Muscle layer of colon (tissue), 2 donors: ENCODE results near the gene AHCTF1.
A peak's percentile ranks its signal among the peaks of the same experiment; 100 is the strongest.

Source experiments
- H3K27ac ChIP-seq: one replicate; pipeline ENCODE4 v1.7.0; 2013; ENCODE audit warnings: low read depth, mild to moderate bottlenecking, low read length, moderate library complexity
- H3K27me3 ChIP-seq, 2 donors: one replicate each; pipeline ENCODE4 v1.7.0; 2013; ENCODE audit warnings: low read length in 2 of 2, mild to moderate bottlenecking in 2 of 2; ENCODE audit not compliant: insufficient read depth in 2 of 2, control insufficient read depth in 1 of 2
- H3K36me3 ChIP-seq: one replicate; pipeline ENCODE4 v1.7.0; 2013; ENCODE audit warnings: mild to moderate bottlenecking, low read length; ENCODE audit not compliant: insufficient read depth
- H3K4me1 ChIP-seq: one replicate; pipeline ENCODE4 v1.7.0; 2013; ENCODE audit warnings: mild to moderate bottlenecking, low read length; ENCODE audit not compliant: insufficient read depth
- H3K4me3 ChIP-seq, 2 donors: one replicate each; pipeline ENCODE4 v1.7.0; 2013; ENCODE audit warnings: low read length in 2 of 2, low read depth in 1 of 2, mild to moderate bottlenecking in 1 of 2, moderate library complexity in 1 of 2
- H3K9ac ChIP-seq: one replicate; pipeline ENCODE4 v1.7.0; 2013; ENCODE audit warnings: low read length
- H3K9me3 ChIP-seq: one replicate; pipeline ENCODE4 v1.7.0; 2013; ENCODE audit warnings: mild to moderate bottlenecking, low read length
- donor health status: abdominal sarcoma.
- donor health status: Adenocarcinoma of cecum.

The AHCTF1 gene

GRCh38 chr1:246949956-246950355, 18.2 kb upstream of the AHCTF1 start:
- Histone ChIP-seq H3K27ac (no peak overlapping the region), H3K4me1 (peaks cover 10% of the 10 kb centered on the region), H3K27me3 (no peaks in the 10 kb centered on the region), H3K9me3 (no peaks in the 10 kb centered on the region), H3K4me3 (no peak overlapping the region), H3K9ac (no peak overlapping the region), H3K36me3 (no peaks in the 10 kb centered on the region)

DNA sequence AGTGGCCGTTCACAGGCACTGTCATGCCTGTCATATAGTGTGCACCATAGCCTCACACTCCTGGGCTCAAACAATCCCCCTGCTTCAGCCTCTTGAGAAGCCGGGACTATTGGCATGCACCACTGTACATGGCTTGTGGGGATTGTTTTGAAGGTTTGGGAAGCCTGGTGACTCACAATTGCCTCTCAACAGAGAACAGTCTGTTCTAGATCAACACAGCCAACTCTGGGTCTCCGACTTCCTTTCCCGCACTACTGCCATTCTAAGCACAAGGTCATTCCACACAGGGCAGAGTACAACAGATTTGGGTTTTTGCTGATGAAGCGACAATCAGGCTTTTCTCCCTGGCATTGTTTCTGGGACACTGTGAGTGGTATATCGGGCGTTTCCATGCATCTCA, 15.5 kb upstream of the AHCTF1 start:
- Histone ChIP-seq H3K9ac (no peak overlapping the region), H3K27me3 (no peaks in the 10 kb centered on the region), H3K36me3 (no peaks in the 10 kb centered on the region), H3K27ac (no peak overlapping the region), H3K4me3 (no peak overlapping the region), H3K4me1 (peaks cover 10% of the 10 kb centered on the region), H3K9me3 (no peaks in the 10 kb centered on the region)

DNA sequence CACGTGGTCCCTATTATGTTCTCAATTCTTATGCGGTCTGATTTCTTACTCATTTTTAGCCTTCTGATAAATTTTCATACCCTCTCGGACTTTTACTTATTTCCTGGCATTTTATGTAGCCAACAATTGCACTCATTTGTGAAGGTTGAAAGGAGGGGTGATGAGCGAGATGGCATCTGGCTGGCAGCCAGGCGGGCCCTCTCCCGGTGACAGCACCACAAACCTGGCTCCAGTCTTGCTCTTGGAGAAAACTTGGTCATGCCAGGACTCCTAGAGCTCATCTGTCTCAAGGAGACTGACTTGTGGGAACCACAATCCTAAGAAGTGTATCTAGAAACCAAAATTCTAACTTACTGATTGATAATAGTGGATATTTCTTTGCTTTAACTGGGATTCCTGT, 14.6 kb upstream of the AHCTF1 start:
- no peaks in the 10 kb centered on the region for H3K9me3 ChIP-seq
- H3K9ac ChIP-seq, result no peak overlapping the region
- peaks cover 10% of the 10 kb centered on the region for H3K4me1 ChIP-seq
- no peak overlapping the region for H3K4me3 ChIP-seq
- no peaks in the 10 kb centered on the region for H3K36me3 ChIP-seq
- no peak overlapping the region for H3K27ac ChIP-seq
- H3K27me3 ChIP-seq, result no peaks in the 10 kb centered on the region

DNA sequence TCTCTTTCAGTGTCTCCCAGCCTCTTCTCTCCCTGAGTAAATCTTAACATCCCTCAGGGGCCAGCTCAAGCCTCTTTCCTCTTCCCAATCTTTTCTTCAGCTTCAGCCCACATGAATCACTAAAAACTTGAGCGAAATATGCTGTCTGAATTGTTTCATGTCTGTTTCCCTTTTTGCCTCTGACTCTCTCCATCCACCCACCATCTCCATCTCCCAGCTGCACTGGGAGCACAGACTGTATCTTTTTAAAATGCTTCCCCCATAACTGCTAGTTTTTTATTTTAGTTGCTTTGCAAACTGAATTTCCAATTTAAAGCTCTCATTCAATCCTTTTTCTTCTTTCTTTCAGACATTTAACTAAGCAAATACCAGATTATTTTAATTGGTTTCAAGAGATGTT, 3.0 kb upstream of the AHCTF1 start:
- Histone ChIP-seq H3K36me3 (no peaks in the 10 kb centered on the region), H3K9me3 (no peaks in the 10 kb centered on the region), H3K27me3 (no peaks in the 10 kb centered on the region), H3K4me1 (peaks cover 12% of the 10 kb centered on the region), H3K27ac (no peak overlapping the region), H3K4me3 (no peak overlapping the region), H3K9ac (no peak overlapping the region)

- H3K4me3 ChIP-seq, result no peak overlapping the region
- H3K9ac ChIP-seq, result no peak overlapping the region
- H3K36me3 ChIP-seq, result no peaks in the 10 kb centered on the region
- H3K27ac ChIP-seq, result no peak overlapping the region
- peaks cover 17% of the 10 kb centered on the region for H3K4me1 ChIP-seq
- no peaks in the 10 kb centered on the region for H3K9me3 ChIP-seq
- H3K27me3 ChIP-seq, result no peaks in the 10 kb centered on the region
Observed at GRCh38 chr1:246933893-246934292, 2.1 kb upstream of the AHCTF1 start.

- Histone ChIP-seq H3K27me3 (no peaks in the 10 kb centered on the region), H3K36me3 (no peaks in the 10 kb centered on the region), H3K9me3 (no peaks in the 10 kb centered on the region), H3K4me1 (peaks cover 22% of the 10 kb centered on the region), H3K9ac (peak overlapping the region; percentile 57), H3K4me3 (peak overlapping the region; percentile 61 to 68), H3K27ac (peak overlapping the region; percentile 94)
Observed at GRCh38 chr1:246932366-246932700, 585 bp upstream of the AHCTF1 start.

- no peaks in the 10 kb centered on the region for H3K9me3 ChIP-seq
- no peaks in the 10 kb centered on the region for H3K27me3 ChIP-seq
- peaks cover 22% of the 10 kb centered on the region for H3K4me1 ChIP-seq
- H3K36me3 ChIP-seq, result no peaks in the 10 kb centered on the region
- H3K9ac ChIP-seq, result peak overlapping the region; percentile 89
- H3K4me3 ChIP-seq, result peak overlapping the region; percentile 83 to 88
- peak overlapping the region; percentile 94 for H3K27ac ChIP-seq
Observed at GRCh38 chr1:246930830-246931548, 759 bp downstream of the AHCTF1 start.

- Histone ChIP-seq H3K27me3 (no peaks in the 10 kb centered on the region), H3K27ac (no peak overlapping the region), H3K36me3 (no peaks in the 10 kb centered on the region), H3K9me3 (no peaks in the 10 kb centered on the region), H3K4me3 (no peak overlapping the region), H3K9ac (no peak overlapping the region), H3K4me1 (peaks cover 34% of the 10 kb centered on the region)
Observed at GRCh38 chr1:246925997-246926626, 5.6 kb downstream of the AHCTF1 start.

DNA sequence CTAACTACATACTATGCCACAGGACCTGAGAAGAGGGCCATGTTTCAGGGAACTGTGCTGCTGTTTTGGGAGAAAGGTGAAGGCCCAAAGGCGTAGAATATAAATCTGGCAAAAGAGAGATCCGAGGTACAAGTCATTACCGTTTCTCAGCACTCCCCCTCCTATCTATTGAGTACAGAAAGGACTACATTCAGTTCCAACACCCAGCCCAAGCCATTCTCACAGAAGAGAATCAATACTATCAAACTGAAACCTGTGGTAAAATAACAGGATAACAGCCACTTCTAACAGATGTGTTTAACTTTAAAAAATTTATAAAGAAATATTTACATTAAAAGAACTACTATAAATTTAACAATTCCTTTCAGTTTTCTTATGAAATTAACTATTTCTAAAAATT, 7.8 kb downstream of the AHCTF1 start:
- H3K9ac ChIP-seq, result no peak overlapping the region
- H3K27me3 ChIP-seq, result no peaks in the 10 kb centered on the region
- H3K4me1 ChIP-seq, result peaks cover 22% of the 10 kb centered on the region
- H3K4me3 ChIP-seq, result no peak overlapping the region
- H3K36me3 ChIP-seq, result no peaks in the 10 kb centered on the region
- no peak overlapping the region for H3K27ac ChIP-seq
- no peaks in the 10 kb centered on the region for H3K9me3 ChIP-seq

DNA sequence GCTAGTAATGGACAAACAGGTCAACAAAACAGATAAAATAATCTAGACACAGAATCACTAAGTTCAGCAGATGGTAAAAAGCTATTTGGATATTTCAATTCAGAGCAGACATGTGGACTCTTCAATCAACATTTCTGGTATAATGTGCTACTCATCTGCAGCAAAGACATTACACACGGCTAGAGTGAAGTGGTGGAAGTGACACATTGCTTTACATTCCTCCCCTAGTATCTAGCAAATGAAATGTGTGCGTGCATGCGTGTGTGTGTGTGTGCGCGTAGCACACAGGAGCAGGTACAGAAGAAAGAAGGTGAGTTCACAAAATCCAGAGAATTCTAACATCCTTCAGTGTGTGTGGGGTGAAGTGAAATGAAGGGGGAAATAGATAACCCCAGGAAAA, 8.3 kb downstream of the AHCTF1 start:
- Histone ChIP-seq H3K4me1 (peaks cover 20% of the 10 kb centered on the region), H3K27ac (no peak overlapping the region), H3K9ac (no peak overlapping the region), H3K27me3 (no peaks in the 10 kb centered on the region), H3K36me3 (no peaks in the 10 kb centered on the region), H3K9me3 (no peaks in the 10 kb centered on the region), H3K4me3 (no peak overlapping the region)

DNA sequence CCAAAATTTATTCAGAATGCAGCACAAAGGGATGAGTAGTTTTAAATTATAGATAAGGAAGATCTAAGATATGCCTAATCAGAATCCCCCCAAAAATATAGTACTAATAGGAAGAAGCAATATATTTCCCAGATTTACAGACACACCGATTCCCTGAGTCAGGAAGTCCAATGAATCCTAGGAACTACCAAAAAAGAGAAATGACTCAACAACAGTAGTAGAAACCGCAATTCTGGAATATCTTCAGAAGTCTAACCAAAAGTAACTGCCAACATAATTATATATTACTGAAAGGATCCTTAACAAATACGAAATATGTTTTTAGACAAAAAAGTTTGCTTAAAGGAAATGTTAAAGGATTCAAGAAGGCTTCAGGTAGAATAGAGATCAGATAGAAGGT, 10.3 kb downstream of the AHCTF1 start:
- Histone ChIP-seq H3K27ac (no peak overlapping the region), H3K27me3 (no peaks in the 10 kb centered on the region), H3K4me1 (peaks cover 17% of the 10 kb centered on the region), H3K9ac (no peak overlapping the region), H3K4me3 (no peak overlapping the region), H3K36me3 (peaks cover 6% of the 10 kb centered on the region), H3K9me3 (no peaks in the 10 kb centered on the region)

DNA sequence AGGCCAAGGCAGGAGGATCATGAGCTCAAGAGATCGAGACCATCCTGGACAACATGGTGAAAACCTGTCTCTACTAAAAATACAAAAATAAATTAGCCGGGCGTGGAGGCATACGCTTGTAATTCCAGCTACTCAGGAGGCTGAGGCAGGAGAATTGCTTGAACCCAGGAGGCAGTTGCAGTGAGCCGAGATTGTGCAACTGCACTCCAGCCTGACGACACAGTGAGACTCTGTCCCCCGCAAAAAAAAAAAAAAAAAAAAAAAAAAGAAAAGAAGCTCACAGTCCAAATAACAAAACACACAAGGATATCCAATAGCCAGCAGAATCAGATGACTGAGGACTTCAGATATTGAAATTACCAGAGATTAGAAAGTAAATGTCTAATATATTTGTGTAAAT, 11.8 kb downstream of the AHCTF1 start:
- H3K4me3 ChIP-seq, result no peak overlapping the region
- H3K9ac ChIP-seq, result no peak overlapping the region
- H3K9me3 ChIP-seq, result no peaks in the 10 kb centered on the region
- no peaks in the 10 kb centered on the region for H3K27me3 ChIP-seq
- H3K4me1 ChIP-seq, result peaks cover 17% of the 10 kb centered on the region
- peaks cover 7% of the 10 kb centered on the region for H3K36me3 ChIP-seq
- no peak overlapping the region for H3K27ac ChIP-seq
